Measurements from ENCODE around the gene DNAJC7. TPM values are rescaled to one million over a fixed set of nuclear protein-coding genes. Genes with fewer than 3 reads are reported as not detected.

Gene DNAJC7
- total and polyA plus RNA-seq, 9 of the 15 experiments (the other 6 are each of a cell fraction or from before 2014, with no cell fraction given) = 85.8 to 262 (median 157) TPM

DNA sequence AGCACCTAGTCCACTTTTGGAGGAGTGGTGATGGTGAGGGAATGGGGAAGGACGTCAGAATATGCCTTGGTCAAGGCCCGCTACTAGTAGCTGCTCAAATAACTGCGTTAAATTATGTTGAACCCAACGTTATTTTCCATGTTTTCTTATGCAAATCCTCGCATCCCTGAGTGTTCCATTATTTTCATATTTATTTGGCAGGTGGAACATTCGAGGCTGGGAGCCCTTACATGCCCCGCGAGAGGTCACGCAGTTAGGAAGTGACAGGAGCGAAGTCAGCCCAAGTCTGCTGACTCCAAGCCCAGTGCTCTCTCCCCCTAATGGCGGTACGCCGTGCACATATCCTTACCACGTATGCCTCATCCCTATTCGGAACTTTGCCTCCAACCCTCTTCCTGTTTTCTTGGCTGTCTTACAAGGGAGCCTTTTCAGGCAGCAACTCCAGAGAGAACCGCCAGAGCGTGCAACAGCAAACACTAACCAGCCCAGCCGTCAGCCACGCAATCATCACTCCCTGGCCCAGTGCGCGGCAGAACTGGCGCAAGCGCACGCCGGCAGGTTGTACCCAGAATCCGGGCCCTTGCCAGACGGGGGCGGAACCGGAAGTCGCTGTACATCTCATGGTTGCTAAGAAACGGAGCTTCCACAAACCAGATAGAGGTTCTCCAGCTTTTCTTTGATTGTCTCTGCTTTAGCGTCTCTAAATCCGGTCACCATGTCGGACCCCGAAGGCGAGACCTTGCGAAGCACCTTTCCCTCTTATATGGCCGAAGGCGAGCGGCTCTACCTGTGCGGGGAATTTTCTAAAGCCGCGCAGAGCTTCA, 87.0 kb downstream of the DNAJC7 start, which contains the start of gene ODAD4 (continued):
- TF ChIP-seq, protein P1, sequence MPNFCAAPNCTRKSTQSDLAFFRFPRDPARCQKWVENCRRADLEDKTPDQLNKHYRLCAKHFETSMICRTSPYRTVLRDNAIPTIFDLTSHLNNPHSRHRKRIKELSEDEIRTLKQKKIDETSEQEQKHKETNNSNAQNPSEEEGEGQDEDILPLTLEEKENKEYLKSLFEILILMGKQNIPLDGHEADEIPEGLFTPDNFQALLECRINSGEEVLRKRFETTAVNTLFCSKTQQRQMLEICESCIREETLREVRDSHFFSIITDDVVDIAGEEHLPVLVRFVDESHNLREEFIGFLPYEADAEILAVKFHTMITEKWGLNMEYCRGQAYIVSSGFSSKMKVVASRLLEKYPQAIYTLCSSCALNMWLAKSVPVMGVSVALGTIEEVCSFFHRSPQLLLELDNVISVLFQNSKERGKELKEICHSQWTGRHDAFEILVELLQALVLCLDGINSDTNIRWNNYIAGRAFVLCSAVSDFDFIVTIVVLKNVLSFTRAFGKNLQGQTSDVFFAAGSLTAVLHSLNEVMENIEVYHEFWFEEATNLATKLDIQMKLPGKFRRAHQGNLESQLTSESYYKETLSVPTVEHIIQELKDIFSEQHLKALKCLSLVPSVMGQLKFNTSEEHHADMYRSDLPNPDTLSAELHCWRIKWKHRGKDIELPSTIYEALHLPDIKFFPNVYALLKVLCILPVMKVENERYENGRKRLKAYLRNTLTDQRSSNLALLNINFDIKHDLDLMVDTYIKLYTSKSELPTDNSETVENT (CRISPR knock-in tag; IDR thresholded peaks at IDR 0.05) = no peak
- TF ChIP-seq STAT5B (CRISPR knock-in tag; IDR thresholded peaks at IDR 0.05) (no peak), DPF2 (IDR thresholded peaks at IDR 0.05) (peak; percentile 63; the same call in 1 of the 2 replicates), EWSR1 (IDR thresholded peaks at IDR 0.05; ENCODE audit: borderline replicate concordance, low read depth, partially characterized antibody) (no peak), ZNF79 (CRISPR knock-in tag; IDR thresholded peaks at IDR 0.05; ENCODE audit: low read depth) (no peak; the same call in 1 of the 2 replicates), POLR2B (IDR thresholded peaks at IDR 0.05; ENCODE audit: low read depth, partially characterized antibody) (peak; percentile 89)
- TF ChIP-seq, protein P2, sequence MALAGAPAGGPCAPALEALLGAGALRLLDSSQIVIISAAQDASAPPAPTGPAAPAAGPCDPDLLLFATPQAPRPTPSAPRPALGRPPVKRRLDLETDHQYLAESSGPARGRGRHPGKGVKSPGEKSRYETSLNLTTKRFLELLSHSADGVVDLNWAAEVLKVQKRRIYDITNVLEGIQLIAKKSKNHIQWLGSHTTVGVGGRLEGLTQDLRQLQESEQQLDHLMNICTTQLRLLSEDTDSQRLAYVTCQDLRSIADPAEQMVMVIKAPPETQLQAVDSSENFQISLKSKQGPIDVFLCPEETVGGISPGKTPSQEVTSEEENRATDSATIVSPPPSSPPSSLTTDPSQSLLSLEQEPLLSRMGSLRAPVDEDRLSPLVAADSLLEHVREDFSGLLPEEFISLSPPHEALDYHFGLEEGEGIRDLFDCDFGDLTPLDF (CRISPR knock-in tag; IDR thresholded peaks at IDR 0.05) = no peak; the same call in 1 of the 2 replicates
- TF ChIP-seq, protein P3, sequence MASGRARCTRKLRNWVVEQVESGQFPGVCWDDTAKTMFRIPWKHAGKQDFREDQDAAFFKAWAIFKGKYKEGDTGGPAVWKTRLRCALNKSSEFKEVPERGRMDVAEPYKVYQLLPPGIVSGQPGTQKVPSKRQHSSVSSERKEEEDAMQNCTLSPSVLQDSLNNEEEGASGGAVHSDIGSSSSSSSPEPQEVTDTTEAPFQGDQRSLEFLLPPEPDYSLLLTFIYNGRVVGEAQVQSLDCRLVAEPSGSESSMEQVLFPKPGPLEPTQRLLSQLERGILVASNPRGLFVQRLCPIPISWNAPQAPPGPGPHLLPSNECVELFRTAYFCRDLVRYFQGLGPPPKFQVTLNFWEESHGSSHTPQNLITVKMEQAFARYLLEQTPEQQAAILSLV (tag; IDR thresholded peaks at IDR 0.05) = no peak
